IMR-90 (cell line): ENCODE data around the gene SCAANT1.

ENCODE experiments used
- CEBPB ChIP-seq: IDR thresholded peaks from 2 replicates; pipeline ENCODE4 v1.6.1; 2012; ENCODE audit warnings: low read depth, low read length, improper control_type of control experiment
- CTCF ChIP-seq: conservative IDR thresholded peaks from 2 replicates; pipeline ENCODE4 v1.5.1; 2012; ENCODE audit warnings: mild to moderate bottlenecking, low read depth, low read length, improper control_type of control experiment
- FOS ChIP-seq: fragments of 150-350 bp; IDR thresholded peaks from 2 replicates; pipeline ENCODE4 v1.6.1; 2016; ENCODE audit warnings: low read depth, low read length
- MAZ ChIP-seq: IDR thresholded peaks from 2 replicates; pipeline ENCODE4 v1.6.1; 2012; ENCODE audit warnings: low read depth, mild to moderate bottlenecking, low read length, improper control_type of control experiment, moderate library complexity, borderline replicate concordance
- MXI1 ChIP-seq: IDR thresholded peaks from 2 replicates; pipeline ENCODE4 v1.6.1; 2012; ENCODE audit warnings: low read depth, mild to moderate bottlenecking, low read length, moderate library complexity, borderline replicate concordance
- POLR2A ChIP-seq: IDR thresholded peaks from 2 replicates; pipeline ENCODE4 v1.6.1; 2012; ENCODE audit warnings: mild to moderate bottlenecking, low read depth, low read length
- RAD21 ChIP-seq: IDR thresholded peaks from 2 replicates; pipeline ENCODE4 v1.6.1; 2012; ENCODE audit warnings: low read length, improper control_type of control experiment
- RFX5 ChIP-seq: IDR thresholded peaks from 2 replicates; pipeline ENCODE4 v1.8.0; 2012; ENCODE audit warnings: low read depth, mild to moderate bottlenecking, low read length, moderate library complexity
- SMC3 ChIP-seq: fragments of 150-350 bp; IDR thresholded peaks from 2 replicates; pipeline ENCODE4 v1.6.1; 2016; ENCODE audit warnings: low read depth, mild to moderate bottlenecking, antibody characterized with exemption, low read length, moderate library complexity

- TF ChIP-seq CTCF, result no peak
- no peak for TF ChIP-seq POLR2A
- no peak for TF ChIP-seq FOS
- no peak for TF ChIP-seq MAZ
- TF ChIP-seq RAD21, result no peak
- TF ChIP-seq SMC3, result no peak
- no peak for TF ChIP-seq CEBPB
- no peak for TF ChIP-seq RFX5
- peak; percentile 17; the same call in 1 of the 2 replicates for TF ChIP-seq MXI1
Observed at GRCh38 chr3:63911509-63911872, 692 bp downstream of the SCAANT1 start.
